HEK293T (cell line): ENCODE measurements around the gene ANKRD17.

ENCODE experiments used
- CTCF ChIA-PET: fragments of 350-600 bp; formaldehyde crosslinking; extraction: SDS; loops from one replicate; lab custom pipeline; 2021; ENCODE audit warnings: antibody characterized with exemption, inconsistent platforms; lab: Yijun Ruan, JAX
- POLR2A ChIA-PET: fragments of 350-600 bp; formaldehyde crosslinking; extraction: SDS; loops from one replicate; lab custom pipeline; 2020; ENCODE audit warnings: antibody characterized with exemption, inconsistent platforms; lab: Yijun Ruan, JAX
- DNase-seq: peaks from one replicate; pipeline ENCODE4 v3.0.0; 2012; ENCODE audit warnings: mixed read lengths; ENCODE audit errors: extremely low spot score
- ARNT ChIP-seq: fragments of 450-650 bp; IDR thresholded peaks from 2 replicates; pipeline ENCODE4 v1.6.1; 2017; ENCODE audit warnings: mild to moderate bottlenecking
- BHLHE40 ChIP-seq: fragments of 450-650 bp; IDR thresholded peaks from 2 replicates; pipeline ENCODE4 v1.6.1; 2016; ENCODE audit warnings: mild to moderate bottlenecking, moderate library complexity, borderline replicate concordance
- CTBP1 ChIP-seq: fragments of 450-650 bp; IDR thresholded peaks from 2 replicates; pipeline ENCODE4 v1.6.1; 2016; ENCODE audit warnings: borderline replicate concordance
- ELF4 ChIP-seq: fragments of 450-650 bp; IDR thresholded peaks from 2 replicates; pipeline ENCODE4 v1.6.1; 2017; ENCODE audit warnings: antibody characterized with exemption
- FOXA1 ChIP-seq: fragments of 450-650 bp; IDR thresholded peaks from 2 replicates; pipeline ENCODE4 v1.6.1; 2016; ENCODE audit warnings: mild to moderate bottlenecking
- FOXK2 ChIP-seq: fragments of 450-650 bp; IDR thresholded peaks from 2 replicates; pipeline ENCODE4 v1.6.1; 2016; ENCODE audit warnings: mild to moderate bottlenecking
- FOXM1 ChIP-seq: fragments of 450-650 bp; IDR thresholded peaks from 2 replicates; pipeline ENCODE4 v1.6.1; 2017; ENCODE audit warnings: mild to moderate bottlenecking, borderline replicate concordance
- HDGF ChIP-seq: fragments of 450-650 bp; IDR thresholded peaks from 2 replicates; pipeline ENCODE4 v1.6.1; 2017; ENCODE audit warnings: antibody characterized with exemption, borderline replicate concordance
- L3MBTL2 ChIP-seq: fragments of 450-650 bp; conservative IDR thresholded peaks from 2 replicates; pipeline ENCODE4 v1.6.1; 2016; ENCODE audit warnings: mild to moderate bottlenecking
- LEF1 ChIP-seq: fragments of 450-650 bp; IDR thresholded peaks from 2 replicates; pipeline ENCODE4 v1.6.1; 2017; ENCODE audit warnings: mild to moderate bottlenecking, borderline replicate concordance
- NFRKB ChIP-seq: fragments of 450-650 bp; IDR thresholded peaks from 2 replicates; pipeline ENCODE4 v1.6.1; 2016; ENCODE audit warnings: mild to moderate bottlenecking, moderate library complexity
- PKNOX1 ChIP-seq: fragments of 450-650 bp; IDR thresholded peaks from 2 replicates; pipeline ENCODE4 v1.6.1; 2016
- SP1 ChIP-seq: fragments of 450-650 bp; IDR thresholded peaks from 2 replicates; pipeline ENCODE4 v1.6.1; 2017
- SUZ12 ChIP-seq: fragments of 450-650 bp; IDR thresholded peaks from 2 replicates; pipeline ENCODE4 v1.6.1; 2016; ENCODE audit warnings: mild to moderate bottlenecking
- TARDBP ChIP-seq: fragments of 450-650 bp; IDR thresholded peaks from 2 replicates; pipeline ENCODE4 v1.6.1; 2016
- ZNF384 ChIP-seq: fragments of 450-650 bp; IDR thresholded peaks from 2 replicates; pipeline ENCODE4 v1.6.1; 2016

ANKRD17 gene

GRCh38 chr4:73252001-73252400 is 6.6 kb downstream of the ANKRD17 start:
- POLR2A ChIA-PET: no interaction called here
- CTCF ChIA-PET: no interaction called here
- TF ChIP-seq ELF4 (no peak), HDGF (no peak), LEF1 (no peak), FOXM1 (no peak), L3MBTL2 (no peak), SP1 (no peak)

GRCh38 chr4:73251384-73251783 is 7.2 kb downstream of the ANKRD17 start:
- no peak for DNase-seq
- ChIA-PET POLR2A (interaction anchor here (1.0 kb wide), 1 partner anchor 8 kb away, joined by 3 read pairs; no protein-coding TSS in a partner anchor), CTCF (no interaction called here)
- TF ChIP-seq ZNF384: peak; percentile 48; the same call in 1 of the 2 replicates
- TF ChIP-seq NFRKB: no peak

More at GRCh38 chr4:73252001-73252400, 6.6 kb downstream of the ANKRD17 start:
- no peak for DNase-seq

DNA sequence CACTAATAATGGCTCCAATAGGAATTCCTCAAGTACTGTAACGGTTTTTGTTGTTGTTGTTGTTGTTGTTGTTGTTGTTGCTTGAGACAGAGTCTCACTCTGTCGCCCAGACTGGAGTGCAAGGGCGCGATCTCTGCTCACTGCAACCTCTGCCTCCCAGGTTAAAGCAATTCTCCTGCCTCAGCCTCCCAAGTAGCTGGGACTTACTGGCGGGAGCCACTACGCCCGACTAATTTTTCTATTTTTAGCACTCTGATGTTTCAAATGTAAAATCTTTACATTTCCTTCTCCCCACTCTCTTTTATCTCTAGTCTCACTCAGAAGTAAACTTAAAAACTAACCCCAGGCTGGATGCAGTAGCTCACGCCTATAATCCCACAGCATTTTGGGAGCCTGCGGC is 8.0 kb downstream of the ANKRD17 start:
- ChIA-PET CTCF (no interaction called here), POLR2A (interaction anchor here (1.0 kb wide), 1 partner anchor 9 kb away, joined by 3 read pairs; no protein-coding TSS in a partner anchor)
- TF ChIP-seq ELF4: no peak
- no peak for DNase-seq

DNA sequence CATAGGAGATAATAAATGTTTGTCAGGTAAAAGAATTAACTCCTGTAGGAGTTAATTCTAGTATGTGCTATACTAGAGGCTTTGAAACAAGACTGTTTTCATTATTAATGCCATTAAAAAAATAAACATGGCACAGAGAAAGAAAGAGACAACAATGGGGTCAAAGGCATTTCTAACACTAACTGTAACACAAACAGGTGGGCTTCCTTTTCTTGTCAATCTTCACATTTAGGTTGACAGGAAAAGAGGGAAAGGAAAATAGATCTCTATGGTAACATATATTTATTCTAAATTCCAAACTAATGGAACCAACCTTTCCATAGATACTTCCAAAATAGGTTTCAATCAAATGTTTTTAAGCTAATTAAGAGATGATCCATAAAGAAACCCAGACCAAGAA is 9.8 kb downstream of the ANKRD17 start:
- ChIA-PET CTCF (interaction anchor here (0.6 kb wide), 1 partner anchor 36 kb away, joined by 4 read pairs; no protein-coding TSS in a partner anchor), POLR2A (interaction anchor here (1.1 kb wide), 1 partner anchor 11 kb away, joined by 3 read pairs; no protein-coding TSS in a partner anchor)
- DNase-seq: no peak
- TF ChIP-seq CTBP1: no peak
- TF ChIP-seq BHLHE40: no peak
- TF ChIP-seq SUZ12: no peak

GRCh38 chr4:73248416-73248815 is 10.2 kb downstream of the ANKRD17 start:
- TF ChIP-seq ELF4 (no peak), SUZ12 (no peak), SP1 (no peak), PKNOX1 (no peak), LEF1 (no peak), CTBP1 (no peak), NFRKB (no peak), L3MBTL2 (no peak), ARNT (no peak), TARDBP (no peak)
- POLR2A ChIA-PET: interaction anchor here (1.1 kb wide), 1 partner anchor 11 kb away, joined by 3 read pairs; no protein-coding TSS in a partner anchor
- CTCF ChIA-PET: interaction anchor here (0.5 kb wide), 1 partner anchor 186 kb away, joined by 3 read pairs; no protein-coding TSS in a partner anchor
- DNase-seq: no peak

- ChIA-PET POLR2A (no interaction called here), CTCF (no interaction called here)
- DNase-seq: no peak
- no peak for TF ChIP-seq FOXA1
Measured at GRCh38 chr4:73247100-73247499, 11.5 kb downstream of the ANKRD17 start.

- POLR2A ChIA-PET: no interaction called here
- TF ChIP-seq L3MBTL2: no peak
- CTCF ChIA-PET: no interaction called here
- no peak for DNase-seq
Measured at GRCh38 chr4:73245955-73246354, 12.6 kb downstream of the ANKRD17 start.

GRCh38 chr4:73244945-73245601 is 13.5 kb downstream of the ANKRD17 start:
- ChIA-PET POLR2A (no interaction called here), CTCF (no interaction called here)
- TF ChIP-seq NFRKB (no peak), FOXM1 (no peak), BHLHE40 (no peak), SUZ12 (no peak), ZNF384 (no peak), SP1 (no peak), FOXK2 (no peak), TARDBP (no peak), CTBP1 (no peak), ELF4 (no peak), PKNOX1 (no peak), HDGF (no peak), LEF1 (no peak), ARNT (no peak), FOXA1 (no peak), L3MBTL2 (no peak)
- no peak for DNase-seq

GRCh38 chr4:73237044-73237443 is 21.6 kb downstream of the ANKRD17 start:
- DNase-seq: no peak
- no peak for TF ChIP-seq HDGF
- TF ChIP-seq SP1: no peak
- no peak for TF ChIP-seq ZNF384
- TF ChIP-seq FOXM1: no peak
- TF ChIP-seq TARDBP: no peak
- no peak for TF ChIP-seq FOXK2
- TF ChIP-seq ELF4: no peak
- TF ChIP-seq BHLHE40: no peak
- TF ChIP-seq SUZ12: no peak
- ChIA-PET CTCF (no interaction called here), POLR2A (no interaction called here)
